ENCODE data around the gene CARMIL3.
"Not testable (repeated sequence)": the region's sequence is repeated elsewhere in the genome, so short reads cannot be mapped to it uniquely, and the experiment has no call there.

CARMIL3 gene

GRCh38 chr14:24036963-24037657, 14.7 kb upstream of the CARMIL3 start:
- DNase-seq (ENCODE audit: low read depth in 1 of 2, low spot score in 1 of 2): not testable (repeated sequence)

GRCh38 chr14:24037658-24038037, 14.2 kb upstream of the CARMIL3 start:
- DNase-seq (ENCODE audit: low read depth in 1 of 2, low spot score in 1 of 2): no peak

GRCh38 chr14:24038686-24039085, 13.1 kb upstream of the CARMIL3 start:
- no peak for DNase-seq (ENCODE audit: low read depth in 1 of 2, low spot score in 1 of 2)

DNA sequence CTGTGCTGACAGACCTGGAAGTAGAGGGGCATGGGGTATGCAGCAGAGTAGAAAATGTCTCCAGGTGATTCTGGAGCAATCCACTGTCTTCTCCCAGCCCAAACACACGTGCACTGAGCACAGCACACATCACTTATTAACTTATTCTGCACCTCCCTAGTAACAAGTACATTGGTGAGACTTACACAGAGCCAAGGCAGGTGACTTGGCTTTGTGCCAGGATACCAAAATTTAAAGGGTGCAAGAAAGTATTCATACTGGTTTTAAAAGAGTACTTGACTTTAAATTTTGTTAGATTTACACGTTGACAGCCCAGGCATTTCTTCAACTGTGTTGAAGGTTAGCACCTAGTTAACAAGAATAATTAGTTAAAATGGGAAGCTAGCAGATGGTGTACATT, 11.1 kb upstream of the CARMIL3 start:
- DNase-seq (ENCODE audit: low read depth in 1 of 2, low spot score in 1 of 2): no peak

GRCh38 chr14:24042746-24043145, 9.1 kb upstream of the CARMIL3 start:
- DNase-seq (ENCODE audit: low read depth in 1 of 2, low spot score in 1 of 2): no peak

DNA sequence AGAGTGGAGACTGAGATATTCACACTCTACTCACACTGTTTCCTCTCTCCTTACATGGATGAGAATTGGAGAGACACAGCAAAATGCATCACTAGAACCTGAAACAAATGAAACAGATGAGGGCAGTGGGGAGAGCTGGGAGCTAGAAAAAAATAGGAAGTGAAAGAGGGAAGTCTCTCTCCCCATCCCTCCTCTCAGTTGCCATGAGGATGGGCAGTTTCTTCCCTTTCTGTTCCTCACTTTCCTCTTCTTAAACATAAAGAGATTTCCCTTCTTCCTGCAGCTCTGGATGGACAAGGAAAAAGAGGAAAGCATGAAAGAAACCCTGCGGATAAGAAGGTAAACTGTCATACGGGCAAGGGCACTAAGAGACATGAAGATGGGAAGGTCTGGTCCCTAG, 2.8 kb upstream of the CARMIL3 start:
- not testable (repeated sequence) for DNase-seq (ENCODE audit: low read depth in 1 of 2, low spot score in 1 of 2)

DNA sequence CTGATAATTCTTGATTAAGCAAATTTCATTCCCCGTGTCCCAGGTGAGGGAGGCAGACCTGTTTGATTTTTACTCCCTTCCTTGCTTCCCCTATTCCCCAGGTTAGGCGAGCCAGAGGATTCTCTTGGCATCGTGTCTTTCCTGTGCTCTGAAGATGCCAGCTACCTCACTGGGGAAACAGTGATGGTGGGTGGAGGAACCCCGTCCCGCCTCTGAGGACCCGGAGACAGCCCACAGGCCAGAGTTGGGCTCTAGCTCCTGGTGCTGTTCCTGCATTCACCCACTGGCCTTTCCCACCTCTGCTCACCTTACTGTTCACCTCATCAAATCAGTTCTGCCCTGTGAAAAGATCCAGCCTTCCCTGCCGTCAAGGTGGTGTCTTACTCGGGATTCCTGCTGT, 1.1 kb upstream of the CARMIL3 start:
- DNase-seq (ENCODE audit: low read depth in 1 of 2, low spot score in 1 of 2): not testable (repeated sequence)

DNA sequence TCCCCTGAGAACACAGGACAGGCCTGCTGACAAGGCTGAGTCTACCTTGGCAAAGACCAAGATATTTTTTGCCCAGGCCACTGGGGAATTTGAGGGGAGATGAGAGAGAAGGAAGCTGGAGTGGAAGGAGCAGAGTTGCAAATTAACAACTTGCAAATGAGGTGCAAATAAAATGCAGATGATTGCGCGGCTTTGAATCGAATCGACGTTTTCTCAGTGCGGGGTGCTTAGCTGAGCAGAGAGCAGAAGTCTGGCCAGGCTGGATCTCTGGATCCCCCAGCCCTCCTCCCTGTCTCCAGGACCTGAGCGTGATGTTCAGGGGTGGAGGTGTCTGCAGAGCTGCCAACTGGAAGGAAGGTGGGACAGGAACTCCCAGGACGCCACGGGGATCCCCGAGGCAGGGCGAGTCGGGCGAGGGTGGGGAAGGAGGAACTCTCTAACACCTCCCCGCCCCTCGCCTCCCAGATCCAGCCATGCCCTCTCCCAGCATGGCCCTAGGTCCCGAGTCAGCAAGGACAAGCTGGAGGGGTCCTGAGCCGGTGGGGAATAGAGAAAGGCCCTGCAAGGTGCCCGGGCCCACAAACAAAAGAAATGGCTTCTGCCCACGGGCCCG, 527 bp upstream of the CARMIL3 start:
- DNase-seq (ENCODE audit: low read depth in 1 of 2, low spot score in 1 of 2): no peak

DNA sequence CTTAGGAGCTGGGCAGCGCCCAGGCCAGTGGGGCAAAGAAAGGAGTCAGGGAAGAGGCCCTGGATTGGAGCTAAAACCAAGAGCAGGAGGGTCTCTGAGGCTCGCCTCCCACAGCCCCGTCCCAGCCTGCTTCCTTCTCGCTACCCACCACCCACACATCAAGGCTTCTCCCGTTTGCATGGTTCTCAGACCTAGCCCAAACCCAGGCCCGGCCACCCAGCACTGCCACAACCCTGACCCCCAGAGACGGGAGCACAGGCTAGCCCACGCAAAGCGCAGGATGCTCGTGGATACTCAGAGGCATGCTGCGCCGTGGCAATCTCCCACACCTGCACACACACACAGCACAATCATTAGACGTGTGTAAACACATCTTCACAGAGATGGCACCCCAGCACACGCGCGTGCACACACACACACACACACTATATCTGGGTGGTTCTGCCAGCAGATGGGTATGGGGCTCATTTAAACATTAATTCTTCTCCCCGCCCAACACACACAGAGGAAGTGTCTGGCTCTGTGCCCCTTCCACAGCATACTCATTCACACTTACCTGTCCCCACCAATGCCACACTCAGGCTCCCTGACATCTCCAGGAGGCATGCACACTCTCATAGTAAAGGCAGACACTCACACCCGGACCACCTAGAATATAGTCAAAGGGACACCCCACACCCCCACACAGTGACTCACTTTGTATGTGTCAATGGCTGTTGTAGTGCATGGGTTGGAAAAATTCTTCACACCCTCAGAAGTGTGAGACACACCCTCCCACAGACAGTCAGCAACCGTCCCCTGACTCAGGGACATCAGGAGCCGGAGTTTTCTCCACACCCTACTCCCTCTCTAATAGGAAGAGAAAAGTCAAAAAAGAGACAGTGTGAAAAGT, 1.1 kb downstream of the CARMIL3 start:
- DNase-seq (ENCODE audit: low read depth in 1 of 2, low spot score in 1 of 2): peak in 1 of 2 donors; percentile 75

- DNase-seq (ENCODE audit: low read depth in 1 of 2, low spot score in 1 of 2): no peak
Measured at GRCh38 chr14:24053548-24054323, 1.9 kb downstream of the CARMIL3 start.

- DNase-seq (ENCODE audit: low read depth in 1 of 2, low spot score in 1 of 2): no peak
Measured at GRCh38 chr14:24054324-24054641, 2.5 kb downstream of the CARMIL3 start.

DNA sequence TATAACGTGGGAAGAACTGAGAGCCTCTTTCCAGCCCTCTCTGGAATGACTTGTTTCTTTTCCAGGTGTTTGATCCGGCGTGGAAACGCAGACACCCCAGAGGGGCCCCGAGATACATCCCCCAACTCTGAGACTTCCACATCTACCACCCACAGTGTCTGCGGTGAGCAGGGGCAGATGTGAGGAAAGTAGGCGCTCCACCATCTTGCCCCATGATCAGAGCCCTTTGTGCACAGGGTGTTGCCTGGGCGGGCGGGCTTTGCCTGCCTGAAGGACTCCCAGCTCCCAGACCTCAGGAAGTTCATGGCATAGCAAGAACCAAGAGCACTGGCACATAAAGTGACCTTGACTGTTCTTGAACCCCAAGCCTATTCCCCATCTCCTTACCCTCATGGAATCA, 2.8 kb downstream of the CARMIL3 start:
- no peak for DNase-seq (ENCODE audit: low read depth in 1 of 2, low spot score in 1 of 2)

- no peak for DNase-seq (ENCODE audit: low read depth in 1 of 2, low spot score in 1 of 2)
Measured at GRCh38 chr14:24055971-24056799, 4.4 kb downstream of the CARMIL3 start.

DNA sequence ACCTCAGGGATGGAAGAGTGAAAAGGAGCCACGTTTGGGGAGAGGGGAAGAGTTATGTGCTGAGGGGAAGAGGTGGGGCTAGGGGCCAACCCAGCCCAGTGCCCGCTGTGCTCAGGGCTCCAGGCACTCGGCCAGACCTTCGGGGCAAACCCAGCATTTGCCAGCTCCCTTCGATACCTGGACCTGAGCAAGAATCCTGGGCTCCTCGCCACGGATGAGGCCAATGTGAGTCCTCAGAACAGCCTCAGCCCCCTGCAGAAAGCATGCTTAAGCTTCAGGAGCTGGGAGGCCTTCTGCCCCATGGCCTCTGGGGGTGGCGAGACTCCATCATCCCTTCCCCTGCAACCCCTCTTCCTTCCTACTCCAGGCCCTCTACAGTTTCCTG, 5.0 kb downstream of the CARMIL3 start:
- no peak for DNase-seq (ENCODE audit: low read depth in 1 of 2, low spot score in 1 of 2)

DNA sequence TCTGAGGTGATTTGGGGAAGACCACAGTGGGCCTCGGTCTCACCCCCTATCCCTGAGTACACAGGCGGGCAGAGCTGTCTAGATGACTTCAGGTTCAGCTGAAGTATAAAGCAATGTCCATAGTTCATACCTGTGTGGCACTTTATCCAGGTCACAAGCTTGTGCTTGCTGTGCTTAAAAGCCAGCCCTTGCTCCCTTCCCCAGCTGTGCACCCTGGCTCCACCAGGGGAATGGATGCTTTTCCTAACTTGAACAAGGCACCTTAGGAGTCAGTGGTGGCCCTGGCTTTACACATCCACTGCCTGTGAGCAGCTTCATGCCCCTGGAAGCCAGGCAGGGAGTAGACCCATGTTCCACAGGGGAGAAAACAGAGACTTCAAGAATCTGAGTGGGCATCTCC, 5.5 kb downstream of the CARMIL3 start:
- no peak for DNase-seq (ENCODE audit: low read depth in 1 of 2, low spot score in 1 of 2)

DNA sequence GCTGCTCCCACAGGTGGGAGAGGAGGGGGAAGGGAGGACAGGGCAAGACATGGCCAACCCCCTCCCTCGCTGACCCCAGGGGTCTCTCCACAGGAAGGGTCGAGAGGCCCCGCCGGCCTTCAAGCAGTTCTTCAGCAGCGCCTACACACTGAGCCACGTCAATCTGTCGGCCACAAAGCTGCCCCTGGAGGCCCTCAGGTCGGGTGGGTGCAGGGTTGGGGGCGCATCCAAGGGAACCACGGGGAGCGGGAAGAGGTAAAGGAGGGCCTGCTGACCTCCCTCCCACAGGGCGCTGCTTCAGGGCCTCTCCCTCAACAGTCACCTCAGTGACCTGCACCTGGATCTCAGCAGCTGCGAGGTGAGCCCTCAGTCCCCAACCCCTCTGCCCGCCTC, 6.1 kb downstream of the CARMIL3 start:
- no peak for DNase-seq (ENCODE audit: low read depth in 1 of 2, low spot score in 1 of 2)

- DNase-seq (ENCODE audit: low read depth in 1 of 2, low spot score in 1 of 2): no peak
Measured at GRCh38 chr14:24058260-24058950, 6.6 kb downstream of the CARMIL3 start.

- no peak for DNase-seq (ENCODE audit: low read depth in 1 of 2, low spot score in 1 of 2)
Measured at GRCh38 chr14:24058951-24059475, 7.2 kb downstream of the CARMIL3 start.

GRCh38 chr14:24059841-24060388, 8.1 kb downstream of the CARMIL3 start:
- no peak for DNase-seq (ENCODE audit: low read depth in 1 of 2, low spot score in 1 of 2)

All from activated CD4-positive, alpha-beta T cell treated with anti-CD3 and anti-CD28 coated beads, Interleukin-2, amount 50 U/mL, for 24 hours (primary cell).